ENCODE results near the gene CHTF18. TPM values are rescaled to one million over a fixed set of nuclear protein-coding genes. Genes with fewer than 3 reads are reported as not detected.

Gene CHTF18
- total and polyA plus RNA-seq, 9 of the 15 experiments (the other 6 are each of a cell fraction or from before 2014, with no cell fraction given) = 2.5 to 123 (median 17.0) TPM

DNA sequence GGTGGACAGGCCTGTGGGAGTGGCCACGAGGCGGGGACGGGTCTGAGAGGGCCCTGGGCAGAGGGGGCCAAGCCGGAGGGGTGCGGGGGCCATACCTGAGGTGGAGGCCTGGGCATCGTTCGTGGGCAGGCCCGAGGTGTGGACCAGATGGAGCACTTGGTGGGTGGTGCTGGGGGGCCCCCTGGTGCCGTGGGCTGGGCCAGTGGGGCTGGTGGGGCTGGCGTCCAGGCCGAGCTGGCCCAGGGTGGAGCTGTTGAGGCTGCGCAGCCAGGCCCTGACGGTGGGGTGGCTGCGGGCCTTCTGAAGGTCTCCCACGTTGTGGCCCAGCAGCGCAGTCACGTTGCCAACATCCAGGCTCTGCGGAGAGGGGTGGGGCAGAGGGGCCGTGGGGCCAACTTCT lies 18.5 kb upstream of the CHTF18 start:
- Histone ChIP-seq H2AFZ (ENCODE audit: low read depth, low read length) (no peak overlapping the region), H3K79me2 (ENCODE audit: control insufficient read depth, insufficient read depth, low read length) (no peaks in the 10 kb centered on the region), H3K27me3 (ENCODE audit: control insufficient read depth in 2 of 2, insufficient read depth in 2 of 2, low read length in 2 of 2) (peaks cover 0 to 6% of the 10 kb centered on the region in 2 experiments; a peak in 1 of 5 replicates), H3K4me2 (ENCODE audit: insufficient read depth, low read length) (no peak overlapping the region), H3K27ac (ENCODE audit: extremely low read depth, low read depth, low read length) (no peak overlapping the region), H3K9me3 (replicated peaks; ENCODE audit: control insufficient read depth, insufficient read depth, low read depth, low read length) (no peaks in the 10 kb centered on the region), H3K4me3 (no peak overlapping the region), H3K9me1 (ENCODE audit: control insufficient read depth, insufficient read depth, low read length) (peaks cover 2% of the 10 kb centered on the region), H4K20me1 (replicated peaks; ENCODE audit: control insufficient read depth, insufficient read depth, low read length) (0 out of 2 replicates have a peak, but pooled peaks cover 3% of the 10 kb centered on the region), H3K4me1 (replicated peaks in 1 of 2; ENCODE audit: control insufficient read depth in 2 of 2, insufficient read depth in 2 of 2, low read length in 2 of 2) (peaks cover 0 to 67% of the 10 kb centered on the region in 2 experiments; a peak in 2 of 5 replicates), H3K9ac (ENCODE audit: insufficient read depth in 1 of 2, low read depth in 2 of 2, low read length in 2 of 2) (no peak overlapping the region; a peak in 2 of 4 replicates), H3K36me3 (ENCODE audit: control insufficient read depth, insufficient read depth, low read length) (no peaks in the 10 kb centered on the region)
- ATAC-seq (no peak), FAIRE-seq (no peak), DNase-seq (ENCODE audit: extremely low read depth in 1 of 4, low spot score in 3 of 4) (no peak)
- 33% methylated on average over 10 of the region's 19 CpGs for WGBS (ENCODE audit: insufficient coverage, low coverage, missing lambda C conversion rate)
- TF ChIP-seq SAFB (IDR thresholded peaks at IDR 0.05; ENCODE audit: borderline replicate concordance, low read depth, low read length) (peak; percentile 71), SMARCB1 (IDR thresholded peaks at IDR 0.05; ENCODE audit: insufficient read length, low read depth) (no peak), ZBTB7A (IDR thresholded peaks at IDR 0.05; ENCODE audit: borderline replicate concordance, control insufficient read depth, low read depth, low read length) (peak; percentile 8; the same call in 1 of the 2 replicates)
- BruUV-seq (replicated peaks) = no TSS peak
- ChIA-PET CTCF (ENCODE audit: low intra/inter-chr PET ratio) (no interaction called here), POLR2A (interaction anchor here (0.9 kb wide), 1 partner anchor 11 kb away, joined by 7 read pairs; no protein-coding TSS in a partner anchor)
- intact Hi-C loops (cut with micrococcal nuclease) = no loop called here
- in situ Hi-C loops (cut with MboI) = no loop called here

DNA sequence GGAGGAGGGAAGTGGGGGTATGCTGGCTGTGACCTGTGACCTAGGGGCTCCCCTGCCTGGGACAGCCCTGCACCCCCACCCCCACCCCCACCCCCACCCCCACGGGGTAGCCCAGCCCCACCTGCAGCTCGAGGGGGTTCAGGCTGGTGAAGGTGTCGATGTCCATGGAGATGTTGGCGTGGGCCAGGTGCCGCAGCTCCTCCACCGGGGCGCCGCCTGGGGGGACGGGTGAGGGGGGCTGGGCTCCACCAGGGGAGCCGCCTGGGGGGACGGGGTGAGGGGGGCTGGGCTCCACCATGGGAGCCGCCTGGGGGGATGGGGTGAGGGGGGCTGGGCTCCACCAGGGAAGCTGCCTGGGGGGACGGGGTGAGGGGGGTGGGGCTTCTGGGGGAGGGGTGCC lies 18.0 kb upstream of the CHTF18 start:
- FAIRE-seq = no peak

More for the DNA sequence above, 18.0 kb upstream of the CHTF18 start:
- intact Hi-C loops (cut with micrococcal nuclease) (no loop called here), in situ Hi-C loops (cut with MboI) (no loop called here)
- TF ChIP-seq ATF7 (IDR thresholded peaks at IDR 0.05) (no peak), ZBTB7A (IDR thresholded peaks at IDR 0.05; ENCODE audit: borderline replicate concordance, control insufficient read depth, low read depth, low read length) (peak; percentile 2; the same call in 1 of the 2 replicates)
- no peaks in the 10 kb centered on the region for H3K9me3 ChIP-seq (replicated peaks; ENCODE audit: control insufficient read depth, insufficient read depth, low read depth, low read length)
- POLR2A ChIA-PET = interaction anchor here (0.9 kb wide), 1 partner anchor 10 kb away, joined by 7 read pairs; no protein-coding TSS in a partner anchor
- no peak for ATAC-seq
- H3K79me2 ChIP-seq (ENCODE audit: control insufficient read depth, insufficient read depth, low read length) = no peaks in the 10 kb centered on the region
- WGBS (ENCODE audit: insufficient coverage, low coverage, missing lambda C conversion rate) = 62% methylated on average over 7 of the region's 13 CpGs
- H3K9me1 ChIP-seq (ENCODE audit: control insufficient read depth, insufficient read depth, low read length) = peaks cover 2% of the 10 kb centered on the region
- no peak overlapping the region for H3K4me2 ChIP-seq (ENCODE audit: insufficient read depth, low read length)
- 0 out of 2 replicates have a peak, but pooled peaks cover 3% of the 10 kb centered on the region for H4K20me1 ChIP-seq (replicated peaks; ENCODE audit: control insufficient read depth, insufficient read depth, low read length)
- no peaks in the 10 kb centered on the region for H3K36me3 ChIP-seq (ENCODE audit: control insufficient read depth, insufficient read depth, low read length)
- H3K4me1 ChIP-seq (replicated peaks in 1 of 2; ENCODE audit: control insufficient read depth in 2 of 2, insufficient read depth in 2 of 2, low read length in 2 of 2) = peaks cover 0 to 67% of the 10 kb centered on the region in 2 experiments; a peak in 2 of 5 replicates
- H3K4me3 ChIP-seq = no peak overlapping the region
- H3K9ac ChIP-seq (ENCODE audit: insufficient read depth in 1 of 2, low read depth in 2 of 2, low read length in 2 of 2) = no peak overlapping the region
- BruUV-seq (replicated peaks) = no TSS peak
- H3K27me3 ChIP-seq (ENCODE audit: control insufficient read depth in 2 of 2, insufficient read depth in 2 of 2, low read length in 2 of 2) = peaks cover 0 to 4% of the 10 kb centered on the region in 2 experiments; a peak in 1 of 5 replicates
- CTCF ChIA-PET (ENCODE audit: low intra/inter-chr PET ratio) = no interaction called here
- DNase-seq (ENCODE audit: extremely low read depth in 1 of 4, low spot score in 3 of 4) = no peak
- H3K27ac ChIP-seq (ENCODE audit: extremely low read depth, low read depth, low read length) = no peak overlapping the region
- H2AFZ ChIP-seq (ENCODE audit: low read depth, low read length) = no peak overlapping the region
